Stimulated activated CD4-positive, alpha-beta T cell treated with anti-CD3 and anti-CD28 coated beads, Interleukin-4, amount 100 ng/mL, for 24 hours (primary cell): Measurements from ENCODE around the gene GABRB2.
"Not testable (repeated sequence)": the region's sequence is repeated elsewhere in the genome, so short reads cannot be mapped to it uniquely, and the experiment has no call there.

ENCODE experiments used
- DNase-seq: peaks from one replicate; pipeline ENCODE4 v3.0.0-alpha.2; 2020

Gene GABRB2

DNA sequence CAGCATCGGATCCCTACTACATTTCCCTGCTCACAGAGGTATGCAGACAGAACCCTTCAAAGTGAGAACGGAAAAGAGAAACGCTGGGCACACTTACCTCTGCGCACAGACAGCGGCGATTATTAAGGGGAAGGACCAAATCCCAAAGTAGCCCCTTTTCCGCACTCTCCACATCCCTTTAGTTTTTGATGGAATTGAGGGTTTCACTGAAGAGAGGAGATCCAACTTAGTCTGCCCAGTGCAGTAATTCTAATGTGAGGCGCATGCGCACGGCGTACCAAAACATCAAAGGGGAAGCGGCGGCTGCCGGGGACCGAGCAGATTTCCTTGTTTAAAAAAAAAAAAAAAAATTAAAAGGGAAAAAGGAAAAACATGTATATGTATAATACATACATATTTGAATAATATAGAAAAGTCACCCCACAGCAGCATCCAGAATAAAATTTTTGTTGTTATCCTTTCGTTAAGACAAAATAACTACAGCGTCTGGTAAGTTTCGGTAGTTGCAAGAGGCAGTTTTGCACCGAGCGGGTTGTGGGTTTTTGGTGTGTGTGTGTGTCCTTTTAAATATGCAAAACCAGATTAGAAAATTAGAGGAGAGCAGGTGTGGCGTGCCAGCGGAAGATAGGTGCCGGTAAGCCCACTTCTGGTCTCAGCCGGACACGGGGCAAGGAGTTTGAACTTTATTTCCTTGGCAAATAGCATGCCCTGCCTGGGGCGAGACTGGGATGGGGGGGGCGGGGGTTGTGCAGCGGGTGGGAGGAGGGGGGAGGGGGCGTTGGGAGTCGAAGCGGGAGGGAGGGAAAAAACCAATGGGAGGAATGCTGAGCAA is at the start of gene GABRB2:
Gene GABRB2 (minus strand): TSS at position 256 of the 832 bp plus-strand sequence. CDS start 82 bp downstream, at position 174.
- peak; percentile 21 for DNase-seq

DNA sequence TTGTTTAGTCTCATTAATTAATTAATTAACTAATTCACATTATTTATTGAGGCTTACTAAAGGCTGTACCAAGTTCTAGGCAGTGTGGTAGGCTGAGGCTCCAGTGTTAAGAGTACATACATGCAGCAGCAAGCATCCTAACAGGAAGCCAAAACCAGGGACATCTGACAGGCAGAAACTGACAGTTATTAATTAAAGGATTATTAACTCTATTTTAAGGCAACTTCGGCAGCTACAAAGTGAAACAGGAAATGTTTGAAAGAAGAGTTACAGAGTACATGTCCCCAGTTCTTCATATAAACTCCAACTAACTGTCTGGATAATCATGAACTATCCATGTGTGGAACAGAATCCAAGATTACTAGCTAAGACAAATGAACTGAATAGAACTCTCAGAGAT is 39.3 kb upstream of the GABRB2 start:
- DNase-seq: no peak

DNA sequence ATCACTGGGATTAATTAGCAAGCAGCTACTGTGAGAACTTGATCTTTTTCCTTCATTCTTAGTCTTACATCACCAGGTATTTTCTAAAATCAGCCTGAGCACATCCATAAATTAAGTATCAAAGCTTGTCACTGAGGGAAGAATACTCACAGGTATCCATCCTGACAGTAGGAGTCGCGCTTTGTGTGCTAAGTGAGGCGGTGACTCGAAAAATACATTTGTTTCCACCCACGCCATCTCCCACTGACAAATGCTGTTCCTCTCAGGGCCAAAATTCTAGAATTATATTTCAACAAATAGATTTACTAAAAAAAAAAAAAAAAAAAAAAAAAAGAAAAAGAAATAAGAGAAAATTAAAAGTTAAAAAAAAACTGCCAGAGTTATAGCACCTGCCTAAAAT is 34.1 kb upstream of the GABRB2 start:
- no peak for DNase-seq

DNA sequence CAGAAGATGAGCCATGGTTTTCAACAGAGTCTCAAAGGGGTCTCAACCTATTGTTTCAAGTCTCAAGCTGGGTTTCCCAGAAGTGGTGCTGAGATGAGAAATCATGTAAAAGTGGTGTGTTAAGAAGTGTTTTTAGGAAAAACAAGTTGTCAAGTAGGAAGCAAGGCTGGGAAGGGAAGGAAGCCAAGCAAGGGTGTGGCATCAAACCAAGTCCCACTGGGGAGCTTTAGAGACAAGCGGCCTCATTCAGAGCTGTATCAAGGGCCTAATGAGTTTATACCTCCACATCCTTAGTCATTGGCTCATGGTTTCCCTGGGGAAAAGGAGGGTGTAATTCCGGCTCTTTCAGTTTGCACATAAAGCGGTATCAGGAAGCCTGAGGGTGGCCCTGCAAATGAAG is 26.4 kb upstream of the GABRB2 start:
- DNase-seq: no peak

DNA sequence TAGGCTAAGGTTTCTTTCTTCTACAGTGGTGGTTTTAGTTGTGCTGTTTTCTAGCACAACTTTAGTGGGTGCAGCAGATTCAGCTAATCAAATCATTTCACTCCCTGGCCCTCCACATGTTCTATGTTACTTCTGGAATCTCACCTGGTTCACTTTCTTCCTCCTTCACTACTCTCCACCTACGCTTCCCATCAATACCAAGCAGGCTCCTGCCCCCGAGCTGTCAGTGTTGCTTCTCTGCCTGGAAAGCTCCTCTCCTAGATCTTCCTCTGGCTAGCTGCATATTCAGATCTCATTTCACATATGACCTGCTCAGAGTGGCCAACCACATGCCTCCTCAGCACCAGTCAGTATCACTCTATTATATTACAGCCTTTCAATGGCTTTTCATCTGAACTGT is 19.6 kb upstream of the GABRB2 start:
- DNase-seq: no peak

DNA sequence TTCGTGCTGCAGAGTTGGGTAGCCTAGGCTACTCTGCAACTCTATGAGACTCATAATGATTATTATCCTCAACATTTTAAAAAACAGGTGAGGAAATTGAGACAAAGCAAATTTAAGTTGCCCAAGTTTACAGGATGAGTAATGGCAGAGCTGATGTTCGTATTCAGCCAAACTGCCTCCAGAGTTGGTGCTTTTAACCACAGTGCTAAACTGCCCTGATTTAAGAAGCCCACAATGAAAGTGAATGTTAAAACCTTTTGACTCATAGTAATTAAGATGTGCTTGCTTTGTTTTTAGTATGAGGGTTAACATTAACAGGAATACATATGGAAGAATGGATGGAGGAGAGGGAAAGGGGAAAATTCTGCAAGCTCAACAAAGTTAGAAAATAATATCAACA is 15.9 kb upstream of the GABRB2 start:
- no peak for DNase-seq

DNA sequence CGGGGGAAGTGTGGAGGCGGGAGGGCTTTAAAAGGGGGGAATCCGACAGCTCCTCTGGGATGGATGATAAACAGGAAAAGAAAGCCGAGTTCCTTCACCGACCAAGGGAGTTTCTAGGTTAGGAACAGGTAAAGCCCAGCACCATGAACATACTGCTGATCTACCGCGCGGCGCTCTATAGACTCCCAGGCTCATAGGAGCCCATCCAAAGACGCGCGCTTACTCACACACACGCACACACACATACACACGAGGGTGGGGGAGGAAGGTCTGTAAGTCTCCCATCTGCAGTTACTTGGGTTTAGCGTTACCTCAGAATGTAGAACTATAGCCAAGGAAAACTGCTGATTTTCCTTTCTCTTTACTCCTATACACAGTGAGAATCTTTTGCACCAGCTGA is 2.6 kb upstream of the GABRB2 start:
- no peak for DNase-seq

DNA sequence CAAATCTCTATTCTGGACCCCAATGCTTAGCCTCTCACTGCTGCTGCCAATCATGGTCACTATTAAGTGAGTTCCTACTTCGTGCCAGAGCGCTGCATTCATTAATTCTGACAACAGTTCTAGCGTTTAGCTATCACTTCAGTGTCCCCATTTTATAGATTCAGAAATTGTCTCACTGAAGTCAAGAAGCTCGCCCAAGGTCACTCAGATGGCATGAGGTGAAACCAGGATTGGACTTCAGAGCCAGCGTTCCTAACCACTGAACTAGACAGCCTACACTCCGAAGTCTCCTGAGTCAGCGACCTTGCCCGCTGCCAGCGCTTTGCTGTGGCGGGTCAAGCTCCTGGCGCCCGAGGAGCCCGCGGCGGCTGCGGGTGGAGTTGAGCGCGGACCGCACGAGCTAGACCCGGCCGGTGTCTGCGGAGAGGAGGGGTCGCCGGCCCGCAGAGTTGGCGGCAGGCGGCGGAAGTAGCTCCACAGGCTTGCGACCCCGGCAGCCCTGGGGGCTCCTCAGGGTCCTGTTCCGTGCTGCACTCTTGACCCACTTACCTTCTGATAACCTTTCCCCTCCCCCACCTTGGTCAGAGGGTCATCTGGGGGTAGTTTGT is 2.1 kb upstream of the GABRB2 start:
- no peak for DNase-seq

DNA sequence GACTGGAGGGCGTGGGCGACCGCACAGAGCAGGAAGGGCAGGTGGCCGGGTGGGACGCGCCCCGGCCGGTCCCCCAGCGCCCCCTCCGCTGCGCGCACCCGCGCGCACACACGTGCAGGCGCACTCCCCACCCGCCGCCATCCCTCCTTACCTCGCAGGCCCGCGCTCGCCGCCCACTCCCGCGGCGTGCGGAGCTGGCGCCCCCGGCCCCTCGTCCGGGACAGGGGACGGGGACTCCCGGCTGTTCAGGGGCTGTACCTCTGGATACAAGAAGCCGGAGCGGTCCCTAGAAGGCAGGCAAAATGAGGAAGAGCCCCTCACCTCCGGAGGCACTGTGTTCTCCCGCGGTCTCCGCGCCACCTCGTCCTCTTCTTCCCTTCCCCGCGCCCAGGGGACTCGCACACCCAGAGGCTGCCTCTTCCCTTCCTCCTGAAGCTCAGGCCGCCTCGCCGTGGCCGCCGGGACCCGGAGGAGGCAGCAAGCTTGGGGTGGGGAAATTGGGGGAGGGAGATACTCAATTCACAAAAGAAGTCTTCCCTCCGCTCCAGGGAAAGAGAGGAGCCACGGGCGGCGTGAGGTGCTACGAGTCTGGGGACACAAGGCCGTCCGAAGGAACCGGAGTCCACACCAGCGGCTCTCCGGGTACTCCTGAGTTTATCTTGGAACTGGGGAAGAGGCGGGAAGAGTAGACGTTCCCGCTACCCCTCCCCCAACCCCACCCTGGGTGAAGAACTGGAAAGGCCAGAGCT is 1.4 kb upstream of the GABRB2 start:
- no peak for DNase-seq

DNA sequence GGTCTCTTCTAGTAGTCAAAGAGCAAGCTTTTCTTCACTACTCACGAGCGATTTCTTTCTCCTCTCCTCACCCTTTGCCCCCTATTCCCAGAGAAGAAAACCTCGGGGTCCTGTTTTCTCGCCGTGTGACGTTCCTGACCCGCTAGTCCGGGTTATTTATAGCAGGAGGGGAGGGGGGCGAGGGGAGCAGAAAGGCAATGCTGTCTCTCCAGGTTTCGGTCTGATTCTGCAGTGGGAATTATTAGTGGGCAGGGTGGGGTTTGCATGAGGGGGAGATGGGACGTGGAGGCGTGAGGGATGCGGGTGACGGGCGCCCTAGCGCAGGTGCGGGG is 847 bp upstream of the GABRB2 start:
- DNase-seq: no peak

DNA sequence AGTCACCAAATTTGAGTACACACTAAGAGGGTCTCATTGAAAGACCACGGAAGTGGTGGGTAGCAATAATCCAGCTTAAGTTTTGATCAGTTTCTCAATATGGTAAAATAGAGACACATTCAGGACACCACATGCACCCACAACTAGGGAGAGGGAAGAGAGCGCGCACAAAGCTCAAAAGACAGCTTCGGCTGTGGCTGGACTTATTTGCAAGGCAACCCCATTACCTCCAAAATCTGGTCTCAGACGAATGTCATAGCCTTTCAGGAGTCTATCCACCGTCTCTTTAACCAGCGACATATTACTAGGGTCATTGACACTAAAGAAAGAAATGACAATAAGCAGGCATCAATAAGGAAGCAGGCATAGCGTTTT is 443 bp downstream of the GABRB2 start:
- DNase-seq: no peak

DNA sequence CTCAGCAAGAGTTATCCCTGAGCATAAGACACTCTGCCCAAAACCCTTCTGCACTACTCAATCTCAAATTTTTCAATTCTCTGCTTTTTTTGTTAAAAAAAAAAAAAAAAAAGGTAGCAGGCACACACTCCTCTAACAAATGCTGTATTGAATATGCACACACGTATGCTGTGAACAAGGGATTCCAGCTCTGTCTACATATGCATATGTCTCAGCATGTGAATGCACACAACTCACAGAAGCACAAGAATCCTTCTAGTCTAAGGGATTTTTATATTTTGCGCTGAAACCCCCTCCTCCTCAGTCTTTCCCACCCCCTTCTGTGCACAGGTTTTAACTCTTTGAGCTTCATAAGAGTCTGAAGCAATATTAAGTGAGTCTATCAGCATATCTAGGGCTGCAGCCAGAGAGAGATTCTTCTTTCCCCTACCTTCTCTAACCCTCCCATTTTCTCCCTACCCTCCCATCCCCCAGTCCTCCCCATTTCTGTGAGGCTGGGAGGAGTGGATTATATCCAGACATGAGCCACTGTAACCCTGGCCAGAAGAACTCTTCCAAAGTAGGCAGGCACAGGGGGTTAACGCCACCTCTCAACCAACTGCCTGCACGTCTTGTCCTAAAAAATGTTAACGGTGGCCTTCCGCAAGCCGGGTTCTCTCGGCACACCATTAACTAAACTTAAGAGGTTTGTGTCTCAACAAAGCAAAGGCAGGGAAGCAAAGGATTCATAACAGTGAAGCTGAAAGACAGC is 1.0 kb downstream of the GABRB2 start:
- DNase-seq: no peak

DNA sequence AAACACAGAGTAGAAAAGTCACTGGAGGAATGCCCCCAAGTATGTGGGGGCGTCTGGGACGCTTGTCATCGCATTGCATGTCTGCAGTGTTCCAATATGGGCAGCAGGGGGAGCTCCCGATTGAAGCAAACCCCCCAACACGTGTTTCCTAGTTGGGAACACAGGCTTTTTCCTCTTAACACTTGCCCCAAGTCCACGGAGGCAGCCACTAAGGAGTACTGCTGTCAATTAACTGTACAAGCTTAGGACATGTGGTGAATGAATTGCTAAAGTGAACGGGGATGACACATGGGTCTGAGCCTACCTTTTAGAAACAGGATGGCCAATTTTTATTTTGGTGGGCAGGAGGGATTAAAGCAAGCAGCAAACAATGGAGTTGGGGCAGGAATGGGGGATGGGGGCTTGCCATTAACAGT is 2.2 kb downstream of the GABRB2 start:
- no peak for DNase-seq

DNA sequence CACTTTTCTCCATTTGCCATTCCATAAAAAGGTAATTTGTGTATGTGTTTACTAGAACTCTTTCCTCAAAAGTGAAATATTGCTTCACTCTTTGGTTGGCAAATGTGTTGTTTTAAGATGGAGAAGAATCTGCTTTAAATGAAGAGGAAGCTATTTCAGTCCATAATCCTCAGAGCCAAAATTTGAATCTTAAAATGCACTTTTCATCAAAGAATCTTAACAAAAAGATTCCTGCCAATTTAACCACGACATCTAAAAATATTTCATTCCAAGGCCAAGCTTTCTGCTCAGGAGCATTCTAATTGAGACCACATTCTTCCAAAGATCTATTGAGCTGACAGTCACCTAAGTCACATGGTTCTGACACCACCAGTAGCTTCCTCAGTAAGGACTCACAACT is 7.5 kb downstream of the GABRB2 start:
- no peak for DNase-seq

DNA sequence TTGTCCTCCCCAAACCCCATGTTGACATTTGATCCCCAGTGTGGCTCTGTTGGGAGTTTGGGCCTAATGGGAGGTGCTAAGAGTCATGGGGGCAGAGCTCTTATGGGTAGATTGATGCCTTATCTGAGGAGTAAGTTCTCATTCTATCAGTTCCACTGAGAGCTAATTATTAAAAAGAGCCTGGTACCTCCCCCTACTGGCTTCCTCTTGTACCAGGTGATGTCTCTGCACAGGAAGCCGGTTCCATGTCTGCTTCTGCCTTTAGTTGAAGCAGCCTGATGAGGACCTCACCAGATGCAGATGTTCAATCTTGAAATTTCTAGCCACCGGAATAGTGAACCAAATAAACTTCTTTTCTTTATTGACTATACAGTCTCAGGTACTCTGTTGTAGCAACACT is 10.8 kb downstream of the GABRB2 start:
- DNase-seq: no peak

DNA sequence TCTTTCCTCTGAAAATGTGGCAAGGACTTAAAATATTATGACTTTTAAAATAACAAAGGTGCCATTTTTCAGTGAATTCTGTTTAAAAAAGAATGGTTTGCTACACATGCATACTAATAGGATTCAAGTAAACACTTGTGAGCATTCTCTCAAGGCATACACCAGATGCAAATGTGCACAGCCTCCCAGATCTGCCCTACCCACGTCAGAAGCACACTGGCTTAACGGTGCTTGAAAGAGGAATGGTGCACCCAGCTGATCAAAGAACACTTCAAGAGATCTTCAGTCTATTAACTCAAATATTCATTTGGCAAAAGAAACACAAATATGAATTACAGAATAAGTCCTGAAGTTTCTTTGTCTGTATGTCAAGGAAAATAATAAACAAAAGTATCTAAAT is 15.8 kb downstream of the GABRB2 start:
- no peak for DNase-seq

DNA sequence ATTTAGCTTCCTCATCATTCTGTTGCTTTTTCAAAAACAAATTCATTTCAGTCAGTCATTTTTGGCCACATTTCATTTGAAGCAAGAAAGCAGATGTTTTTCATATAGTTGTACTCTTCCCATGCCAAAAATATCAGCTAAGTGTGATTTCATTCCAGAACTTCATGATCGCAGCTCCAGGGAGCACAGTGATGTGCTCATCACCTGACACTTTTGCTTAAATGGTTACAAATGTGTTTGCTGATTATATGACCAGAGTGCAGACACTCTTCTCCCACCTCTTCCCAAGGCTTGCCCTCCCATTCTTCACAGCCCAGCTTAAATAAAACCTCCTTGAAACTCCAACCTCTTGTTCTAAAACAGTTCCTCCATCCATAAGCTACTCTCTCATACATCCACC is 32.6 kb downstream of the GABRB2 start:
- DNase-seq: no peak

DNA sequence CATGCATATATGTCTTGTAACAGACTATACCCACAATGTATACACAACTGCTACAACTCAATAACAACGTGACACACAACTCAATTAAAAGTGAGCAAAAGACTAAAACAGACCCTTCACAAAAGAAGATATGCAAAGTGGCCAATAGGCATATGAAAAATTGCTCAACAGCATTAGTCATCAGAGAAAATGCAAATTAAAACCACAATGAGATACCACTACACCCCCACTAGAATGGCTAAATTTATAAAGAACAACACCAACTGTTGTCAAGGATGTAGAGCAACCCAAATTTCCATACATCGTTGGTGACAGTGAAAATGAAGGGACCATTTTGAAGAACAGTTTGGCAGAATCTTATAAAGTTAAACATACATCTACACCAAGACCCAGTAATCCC is 38.9 kb downstream of the GABRB2 start:
- no peak for DNase-seq

DNA sequence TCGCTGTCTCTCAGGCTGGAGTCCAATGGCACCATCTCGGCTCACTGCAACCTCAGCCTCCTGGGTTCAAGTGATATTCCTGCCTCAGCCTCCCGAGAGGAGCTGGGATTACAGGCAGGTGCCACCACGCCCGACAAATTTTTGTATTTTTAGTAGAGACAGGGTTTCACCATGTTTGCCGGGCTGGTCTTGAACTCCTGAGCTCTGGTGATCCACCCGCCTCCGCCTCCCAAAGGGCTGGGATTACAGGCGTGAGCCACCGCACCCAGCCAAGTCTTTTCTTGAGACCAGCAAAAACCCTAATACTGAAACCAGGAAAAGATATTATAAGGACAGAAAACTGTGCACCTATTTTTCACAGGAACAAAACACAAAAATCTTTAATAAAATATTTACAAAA is 41.4 kb downstream of the GABRB2 start:
- not testable (repeated sequence) for DNase-seq

DNA sequence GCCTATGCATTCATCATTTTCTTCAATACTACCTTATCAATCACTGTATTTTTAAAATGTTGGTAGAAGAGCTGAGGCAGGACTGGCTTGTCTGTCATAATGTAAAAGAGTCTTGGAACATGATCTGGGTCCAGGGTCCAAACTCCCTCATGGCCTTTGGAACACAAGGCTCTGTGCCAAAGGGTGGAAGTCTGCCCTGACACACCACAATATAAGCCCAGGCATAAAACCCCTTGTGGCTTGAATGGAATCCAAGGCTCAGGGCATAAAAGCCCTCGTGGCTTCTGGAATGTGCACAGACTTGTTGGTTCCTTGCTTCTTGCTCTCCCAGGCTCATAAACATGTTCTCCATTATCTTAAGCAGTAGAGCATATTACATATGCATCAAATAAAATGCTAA is 48.0 kb downstream of the GABRB2 start:
- no peak for DNase-seq

DNA sequence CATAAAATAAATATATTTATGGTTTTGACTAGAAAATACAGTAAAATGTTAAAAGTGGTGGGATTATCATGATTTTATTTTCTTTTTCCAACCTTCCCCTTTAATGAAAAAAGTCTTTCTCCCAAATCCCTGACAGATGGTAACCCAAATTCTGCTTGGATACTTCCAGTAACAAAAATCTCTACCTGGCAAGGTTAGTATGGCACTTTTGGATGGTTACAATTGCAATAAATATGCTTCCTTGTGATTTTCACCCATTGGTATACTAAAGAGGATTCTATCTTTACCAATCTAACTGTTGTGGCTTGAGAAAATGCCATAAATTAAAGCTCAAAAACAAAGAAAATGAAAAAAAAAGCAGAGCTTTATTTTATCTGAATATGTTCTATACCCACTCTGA is 62.8 kb downstream of the GABRB2 start:
- DNase-seq: no peak

DNA sequence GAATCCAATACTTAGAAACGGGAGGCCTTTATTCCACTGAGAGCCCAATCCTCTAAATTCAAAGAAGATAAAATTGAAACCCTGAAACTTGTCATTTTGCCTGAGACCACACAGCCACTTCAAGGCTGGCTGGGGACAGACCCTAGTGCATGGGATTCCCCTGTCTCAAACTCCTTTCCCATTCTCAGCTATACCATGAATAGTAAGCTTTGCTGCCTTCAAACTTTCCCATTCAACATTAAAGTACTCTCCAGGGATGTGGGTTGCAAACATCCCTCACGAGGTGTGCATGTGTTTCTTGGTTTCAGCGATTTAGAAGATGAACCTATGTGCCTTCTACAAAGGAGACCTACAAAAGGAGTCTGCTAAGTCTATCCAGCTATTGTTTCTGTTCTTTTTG is 64.6 kb downstream of the GABRB2 start:
- no peak for DNase-seq

DNA sequence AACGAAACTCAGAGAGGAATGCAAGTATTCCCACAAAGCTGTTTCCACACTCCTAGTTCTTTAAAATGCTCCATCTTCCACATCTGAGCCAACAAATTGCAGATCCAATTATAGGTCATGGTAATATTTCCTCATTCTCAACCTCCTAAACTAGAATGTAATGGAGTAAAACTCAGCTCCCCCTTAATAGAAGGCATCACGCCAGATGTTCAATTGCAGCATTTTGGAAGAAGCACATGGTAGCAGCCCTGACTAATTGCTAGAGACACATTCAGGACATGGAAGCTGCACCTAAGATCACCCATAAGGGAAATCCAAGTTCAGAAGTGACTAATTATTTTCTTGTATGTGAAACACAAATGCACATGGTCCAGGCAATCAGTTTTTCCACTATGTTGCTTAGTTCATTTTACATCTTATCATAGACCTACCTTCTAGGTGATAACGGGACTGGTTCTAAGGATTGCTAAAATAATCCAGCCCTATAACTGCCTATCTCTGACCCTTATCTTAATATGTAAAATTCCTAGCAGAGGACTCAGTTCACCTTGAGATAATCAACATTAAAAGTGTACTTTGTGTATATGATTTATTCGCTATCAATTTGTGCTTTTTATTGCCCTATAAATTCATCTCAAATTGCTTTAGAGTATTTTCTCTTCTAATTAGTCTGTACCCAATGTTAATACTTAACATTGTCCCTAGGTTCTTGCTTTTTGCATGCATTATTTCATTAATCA is 75.1 kb downstream of the GABRB2 start:
- DNase-seq: no peak
